Measurements from ENCODE around the gene RING1.

GRCh38 chr6:33189625-33190448, 18.5 kb upstream of the RING1 start:
- TF ChIP-seq, protein P1, sequence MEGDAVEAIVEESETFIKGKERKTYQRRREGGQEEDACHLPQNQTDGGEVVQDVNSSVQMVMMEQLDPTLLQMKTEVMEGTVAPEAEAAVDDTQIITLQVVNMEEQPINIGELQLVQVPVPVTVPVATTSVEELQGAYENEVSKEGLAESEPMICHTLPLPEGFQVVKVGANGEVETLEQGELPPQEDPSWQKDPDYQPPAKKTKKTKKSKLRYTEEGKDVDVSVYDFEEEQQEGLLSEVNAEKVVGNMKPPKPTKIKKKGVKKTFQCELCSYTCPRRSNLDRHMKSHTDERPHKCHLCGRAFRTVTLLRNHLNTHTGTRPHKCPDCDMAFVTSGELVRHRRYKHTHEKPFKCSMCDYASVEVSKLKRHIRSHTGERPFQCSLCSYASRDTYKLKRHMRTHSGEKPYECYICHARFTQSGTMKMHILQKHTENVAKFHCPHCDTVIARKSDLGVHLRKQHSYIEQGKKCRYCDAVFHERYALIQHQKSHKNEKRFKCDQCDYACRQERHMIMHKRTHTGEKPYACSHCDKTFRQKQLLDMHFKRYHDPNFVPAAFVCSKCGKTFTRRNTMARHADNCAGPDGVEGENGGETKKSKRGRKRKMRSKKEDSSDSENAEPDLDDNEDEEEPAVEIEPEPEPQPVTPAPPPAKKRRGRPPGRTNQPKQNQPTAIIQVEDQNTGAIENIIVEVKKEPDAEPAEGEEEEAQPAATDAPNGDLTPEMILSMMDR (conservative IDR thresholded peaks at IDR 0.05; ENCODE audit: low read length): no peak
- TF ChIP-seq EZH2phosphoT487 (IDR thresholded peaks at IDR 0.05; ENCODE audit: borderline replicate concordance, low read depth, low read length): no peak
